Gastroesophageal sphincter (tissue), 3 donors: ENCODE data around the gene STARD9.

Experiments used
- CTCF ChIP-seq, 4 experiments: fragments of 200-600 bp in 2 of 4; fragments of 450-650 bp in 2 of 4; sonication (generic) in 1 of 4; IDR thresholded peaks; one replicate each; pipeline ENCODE4 v1.5.1; 2017 to 2019; ENCODE audit warnings: antibody characterized with exemption in 4 of 4, mild to moderate bottlenecking in 2 of 4, moderate library complexity in 2 of 4
- EP300 ChIP-seq: sonication (generic); formaldehyde crosslinking; IDR thresholded peaks from one replicate; pipeline ENCODE4 v1.6.1; 2017; ENCODE audit warnings: antibody characterized with exemption, mild to moderate bottlenecking
- POLR2A ChIP-seq, 2 donors: fragments of 450-650 bp; IDR thresholded peaks; one replicate each; pipeline ENCODE4 v1.6.1; 2017; ENCODE audit warnings: antibody characterized with exemption in 2 of 2, mild to moderate bottlenecking in 2 of 2, moderate library complexity in 1 of 2

- TF ChIP-seq EP300 (no peak), CTCF (IDR thresholded peaks at IDR 0.05) (no peak), POLR2A (IDR thresholded peaks at IDR 0.05) (no peak)
Measured at GRCh38 chr15:42616107-42616506, 40.7 kb downstream of the STARD9 start.
